Pancreas (tissue), 10 donors: ENCODE measurements around the gene LRRC46. TPM values are rescaled to one million over a fixed set of nuclear protein-coding genes. Genes with fewer than 3 reads are reported as not detected.

Experiments
- ATAC-seq, 4 donors: fragments of 200-7000 bp; cut with Tn5 transposase; one replicate each; pipeline versions ENCODE4 v1.8.0 to v1.9.1; 2020; ENCODE audit warnings: mild to moderate bottlenecking in 4 of 4, moderate library complexity in 4 of 4
- DNase-seq, 6 donors: peaks; one replicate each; pipeline ENCODE4 v3.0.0-alpha.2; 2020
- FAIRE-seq: peaks from 2 replicates; lab custom pipeline; 2012; peaks lifted over from hg19 to GRCh38; lab: Jason Lieb, UNC
- H3K27ac ChIP-seq, 4 donors: fragments of 200-600 bp; sonication (generic); 1 replicate in 3 of 4; 2 replicates in 1 of 4; pipeline versions ENCODE4 v1.5.0 to v1.8.0; 2020
- H3K27me3 ChIP-seq, 4 donors: fragments of 200-600 bp; one replicate each; pipeline ENCODE4 v1.8.0; 2021
- H3K36me3 ChIP-seq, 3 donors: fragments of 200-600 bp; sonication (generic) in 1 of 3; one replicate each; pipeline versions ENCODE4 v1.5.0 to v1.8.0; 2020 to 2021
- H3K4me1 ChIP-seq, 3 donors: fragments of 200-600 bp; one replicate each; pipeline ENCODE4 v1.8.0; 2021
- H3K4me3 ChIP-seq, 4 donors: fragments of 200-600 bp; sonication (generic) in 2 of 4; one replicate each; pipeline versions ENCODE4 v1.5.0 to v1.8.0; 2020 to 2021
- H3K9me3 ChIP-seq, 4 donors: fragments of 200-600 bp; one replicate each; pipeline ENCODE4 v1.8.0; 2021
- WGBS, 2 donors: extraction: QIAGEN DNeasy Blood & Tissue Kit; methylation state at CpG; one replicate each; pipeline ENCODE4 v1.1.7; 2013; 5-methylcytosine and 5-hydroxymethylcytosine counted together
- intact Hi-C, 3 donors: fragments of 100-400 bp; cut with DNase I; formaldehyde crosslinking; loops; one replicate each; pipeline versions ENCODE4 v1.11.1 to v1.14.2; 2022
- polyA plus RNA-seq, 2 donors: library from polyadenylated mRNA; stranded (reverse); fragments of 200-250 nt; gene quantifications; one replicate each; pipeline ENCODE4 v1.2.3, GENCODE V29; 2013
- total RNA-seq, 6 donors: library from RNA; stranded (reverse); fragmentation: NEBNext Ultra II Directional in 4 of 6; extraction: Animal tissue kit (Norgen Biotek cat#: 25700) in 4 of 6; gene quantifications; one replicate each; pipeline versions ENCODE4 v1.2.1 to v1.2.4, GENCODE V29; 2021 to 2023
- TF ChIP-seq, protein P1 (sequence below), 4 donors: fragments of 200-600 bp; sonication (generic) in 3 of 4; IDR thresholded peaks; one replicate each; pipeline versions ENCODE4 v1.5.0 to v1.8.0; 2021; ENCODE audit warnings: antibody characterized with exemption in 4 of 4
- donor health status: healthy with polysubstance abuse.
- donor health status: DM: no; HTN: no; CAD: no; lungs with moderate emphysema.
- donor health status: DM: no; HTN: no; CAD: no.
- donor health status: control.
- donor health status: control.
- donor health status: Bipolar disorder and iron deficiency.
- donor health status: DM: yes; HTN: yes; CAD: no.
- donor health status: DM: no; HTN: no; CAD: no.
- donor health status: DM: no; HTN: no; CAD: no.
- donor health status: DM: yes; HTN: yes; CAD: no.

LRRC46 gene
- total and polyA plus RNA-seq, 8 donors = 0.14 to 1.8 (median 0.47) TPM

DNA sequence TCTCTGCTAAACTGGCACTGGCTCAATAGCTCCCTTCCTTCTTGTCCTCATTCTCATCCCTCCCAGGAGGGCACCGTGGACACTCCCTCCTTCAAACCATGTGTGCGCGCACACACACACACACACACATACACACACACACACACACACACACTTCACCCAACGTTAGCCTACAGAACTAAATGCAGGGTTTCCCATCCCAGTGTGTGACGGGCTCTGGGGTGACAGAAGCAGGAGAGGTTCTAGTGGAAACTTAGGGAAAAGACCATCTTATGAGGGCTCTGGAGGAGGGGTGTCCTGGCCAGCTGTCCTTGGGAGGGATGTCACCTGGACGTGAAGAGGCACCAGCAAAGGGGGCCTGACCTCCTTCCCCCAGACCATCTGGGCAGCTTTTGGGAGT is 29.6 kb upstream of the LRRC46 start:
- no peak for DNase-seq
- no peak for FAIRE-seq
- intact Hi-C loops = loop anchor here in 1 of 3 donors (10.0 kb wide), 1 partner anchor 107 kb away; the partner anchor contains the start of gene TBKBP1

DNA sequence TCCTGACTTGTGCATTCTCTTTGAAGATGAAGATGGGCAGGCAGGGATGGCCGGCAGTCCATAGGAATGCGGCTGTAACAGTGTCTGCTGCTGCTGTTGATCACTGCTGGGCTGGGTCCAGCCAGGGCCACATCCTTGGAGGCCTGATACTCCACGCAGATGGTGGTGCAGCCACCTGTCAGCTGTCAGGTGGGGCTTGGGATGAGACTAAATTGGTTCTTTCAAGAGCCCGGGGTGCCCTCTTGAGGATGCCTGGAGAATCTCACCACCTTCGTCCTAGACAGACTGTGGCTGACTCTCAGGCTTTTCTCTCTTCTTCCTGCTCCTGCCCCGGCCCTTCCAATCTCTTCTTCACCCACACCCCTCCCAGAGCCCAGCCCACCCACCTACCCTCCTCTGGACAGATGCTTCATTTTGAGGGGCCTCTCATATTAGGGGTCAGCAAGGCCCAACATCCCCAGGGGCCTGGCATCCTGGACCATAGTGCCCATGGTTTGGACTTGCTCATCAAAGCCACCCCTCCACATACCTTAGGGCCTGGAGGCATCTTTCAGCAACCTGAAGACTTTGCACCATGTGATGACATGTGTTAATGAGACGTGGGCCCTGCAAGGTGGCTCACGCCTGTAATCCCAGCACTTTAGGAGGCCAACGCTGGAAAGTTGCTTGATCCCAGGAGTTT is 29.0 kb upstream of the LRRC46 start:
- no peak overlapping the region for H3K4me3 ChIP-seq
- 27 to 28% methylated on average over 9 of the region's 9 CpGs for WGBS, 2 donors
- DNase-seq (peak in 2 of 6 donors; percentile 52 to 59), FAIRE-seq (no peak), ATAC-seq (peak; percentile 76 to 93 (median 88))
- H3K27ac ChIP-seq = no peak overlapping the region
- H3K4me1 ChIP-seq = no peaks in the 10 kb centered on the region
- no peaks in the 10 kb centered on the region for H3K9me3 ChIP-seq
- H3K36me3 ChIP-seq = peaks cover 0 to 11% (median 3%) of the 10 kb centered on the region in 3 donors
- TF ChIP-seq, protein P1, sequence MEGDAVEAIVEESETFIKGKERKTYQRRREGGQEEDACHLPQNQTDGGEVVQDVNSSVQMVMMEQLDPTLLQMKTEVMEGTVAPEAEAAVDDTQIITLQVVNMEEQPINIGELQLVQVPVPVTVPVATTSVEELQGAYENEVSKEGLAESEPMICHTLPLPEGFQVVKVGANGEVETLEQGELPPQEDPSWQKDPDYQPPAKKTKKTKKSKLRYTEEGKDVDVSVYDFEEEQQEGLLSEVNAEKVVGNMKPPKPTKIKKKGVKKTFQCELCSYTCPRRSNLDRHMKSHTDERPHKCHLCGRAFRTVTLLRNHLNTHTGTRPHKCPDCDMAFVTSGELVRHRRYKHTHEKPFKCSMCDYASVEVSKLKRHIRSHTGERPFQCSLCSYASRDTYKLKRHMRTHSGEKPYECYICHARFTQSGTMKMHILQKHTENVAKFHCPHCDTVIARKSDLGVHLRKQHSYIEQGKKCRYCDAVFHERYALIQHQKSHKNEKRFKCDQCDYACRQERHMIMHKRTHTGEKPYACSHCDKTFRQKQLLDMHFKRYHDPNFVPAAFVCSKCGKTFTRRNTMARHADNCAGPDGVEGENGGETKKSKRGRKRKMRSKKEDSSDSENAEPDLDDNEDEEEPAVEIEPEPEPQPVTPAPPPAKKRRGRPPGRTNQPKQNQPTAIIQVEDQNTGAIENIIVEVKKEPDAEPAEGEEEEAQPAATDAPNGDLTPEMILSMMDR (IDR thresholded peaks at IDR 0.05) = peak in 3 of 4 donors; percentile 42 to 47 (median 42)
- intact Hi-C loops = loop anchor here in 1 of 3 donors (10.0 kb wide), 1 partner anchor 108 kb away; the partner anchor contains the start of gene TBKBP1
- H3K27me3 ChIP-seq = no peaks in the 10 kb centered on the region

More for the DNA sequence above, 29.6 kb upstream of the LRRC46 start:
- Histone ChIP-seq H3K36me3 (peaks cover 0 to 5% (median 0%) of the 10 kb centered on the region in 3 donors), H3K27me3 (no peaks in the 10 kb centered on the region), H3K9me3 (no peaks in the 10 kb centered on the region), H3K4me1 (no peaks in the 10 kb centered on the region), H3K27ac (no peak overlapping the region), H3K4me3 (no peak overlapping the region)
- TF ChIP-seq, protein P1 (IDR thresholded peaks at IDR 0.05) = no peak
- no peak for ATAC-seq
- 27 to 48% methylated on average over 6 of the region's 6 CpGs for WGBS, 2 donors

DNA sequence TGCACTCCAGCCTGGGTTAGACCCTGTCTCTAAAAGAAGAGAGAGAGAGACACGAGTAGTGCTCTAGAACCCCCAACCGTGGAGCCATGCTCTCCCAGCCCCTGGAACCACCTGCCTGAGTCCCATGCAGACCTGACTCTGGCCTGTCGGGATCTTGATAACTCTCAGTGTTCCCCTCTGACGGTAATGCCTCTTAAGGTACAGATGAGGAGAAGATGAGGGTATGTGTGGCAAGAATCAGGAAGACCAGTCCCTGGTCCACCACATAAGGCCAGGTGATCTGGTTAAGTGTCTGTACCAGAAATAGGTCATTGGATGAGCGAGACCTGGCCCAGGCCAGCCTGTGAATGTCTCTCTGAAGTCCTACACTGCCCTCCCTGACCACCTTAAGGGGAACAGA is 28.3 kb upstream of the LRRC46 start:
- Histone ChIP-seq H3K4me3 (no peak overlapping the region), H3K4me1 (no peaks in the 10 kb centered on the region), H3K9me3 (no peaks in the 10 kb centered on the region), H3K27me3 (no peaks in the 10 kb centered on the region), H3K27ac (no peak overlapping the region), H3K36me3 (peaks cover 0 to 18% (median 6%) of the 10 kb centered on the region in 3 donors)
- TF ChIP-seq, protein P1 (IDR thresholded peaks at IDR 0.05) = no peak
- FAIRE-seq (no peak), ATAC-seq (no peak), DNase-seq (no peak)
- intact Hi-C loops = loop anchor here in 1 of 3 donors (10.0 kb wide), 1 partner anchor 108 kb away; the partner anchor contains the start of gene TBKBP1
- 46 to 60% methylated on average over 5 of the region's 5 CpGs for WGBS, 2 donors

DNA sequence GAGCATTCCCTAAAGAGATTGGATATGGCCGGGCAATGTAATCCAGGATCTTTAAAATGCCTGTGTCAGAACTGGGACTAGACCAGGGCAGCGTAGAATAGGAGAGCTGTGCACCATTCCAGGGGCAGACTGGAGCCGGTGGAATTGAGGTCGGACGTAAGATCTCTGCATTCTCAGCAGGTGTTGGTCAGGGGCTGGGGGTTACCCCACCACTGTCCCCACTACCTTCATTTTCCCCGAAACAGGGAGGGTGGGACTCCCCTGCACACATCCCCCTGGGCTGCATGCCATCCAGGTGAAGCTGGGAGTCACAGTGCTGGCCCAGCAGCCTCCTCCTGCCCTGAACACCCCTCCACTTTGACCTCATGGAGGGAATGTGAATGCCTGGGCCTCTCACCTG is 27.7 kb upstream of the LRRC46 start:
- 70 to 85% methylated on average over 6 of the region's 6 CpGs for WGBS, 2 donors
- DNase-seq = no peak
- Histone ChIP-seq H3K9me3 (no peaks in the 10 kb centered on the region), H3K27me3 (no peaks in the 10 kb centered on the region), H3K4me1 (peaks cover 3 to 4% (median 3%) of the 10 kb centered on the region in 3 donors), H3K4me3 (no peak overlapping the region), H3K36me3 (peaks cover 0 to 23% (median 11%) of the 10 kb centered on the region in 3 donors), H3K27ac (no peak overlapping the region)
- TF ChIP-seq, protein P1 (IDR thresholded peaks at IDR 0.05) = no peak
- intact Hi-C loops = loop anchor here in 1 of 3 donors (10.0 kb wide), 1 partner anchor 109 kb away; the partner anchor contains the start of gene TBKBP1
- FAIRE-seq = no peak
- ATAC-seq = no peak
